Stimulated activated CD8-positive, alpha-beta memory T cell treated with anti-CD3 and anti-CD28 coated beads, Interleukin-12 subunit alpha, Interleukin-12 subunit beta, amount 100 ng/mL, for 1 hour (primary cell): ENCODE data around the gene UBE2L6.
A peak's percentile ranks its signal among the peaks of the same experiment; 100 is the strongest.

Experiments
- DNase-seq: peaks from one replicate; pipeline ENCODE4 v3.0.0-alpha.2; 2020; ENCODE audit warnings: low read depth

The UBE2L6 gene

DNA sequence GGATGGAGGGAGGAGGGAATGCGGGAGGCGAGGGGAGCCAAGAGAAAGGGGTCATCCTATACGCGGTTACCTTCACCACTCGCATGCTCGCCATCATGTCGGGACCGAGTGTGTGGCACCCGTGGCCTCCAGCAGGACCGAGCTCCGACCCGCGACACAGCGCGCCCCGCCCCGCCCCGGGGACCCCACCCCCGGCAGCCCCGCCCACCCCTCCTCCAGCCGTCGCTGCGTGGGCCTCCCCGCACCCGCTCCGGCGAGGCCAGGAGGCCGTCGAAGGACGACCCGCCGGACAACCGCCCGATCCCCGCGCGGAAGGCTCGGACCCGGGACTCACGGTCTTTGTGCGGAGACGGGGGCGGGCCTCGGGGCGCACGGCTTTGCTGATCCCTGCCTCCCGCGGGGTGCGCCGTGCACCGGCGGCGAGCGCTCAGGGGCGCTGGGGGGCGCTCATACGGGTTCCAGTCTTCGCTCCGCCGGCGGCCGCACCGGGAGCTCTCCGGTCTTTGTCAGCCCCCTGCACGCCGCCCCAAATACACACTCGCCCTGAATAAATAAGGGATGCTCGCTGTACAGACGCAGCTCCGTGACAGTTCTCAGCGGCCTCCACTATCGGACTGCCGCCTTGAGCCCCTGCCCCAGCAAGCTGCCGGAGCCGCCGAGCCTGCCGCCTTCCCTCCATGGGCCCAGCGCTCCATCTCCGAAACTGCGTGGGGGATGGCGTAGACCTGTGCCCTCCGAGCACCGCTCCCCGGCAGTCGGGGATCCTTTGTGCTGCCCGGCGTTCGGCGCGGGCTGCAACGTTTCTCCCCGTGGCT lies at the start of gene UBE2L6:
Gene UBE2L6 (minus strand): TSS at position 158 of the 815 bp plus-strand sequence. CDS start 61 bp downstream, at position 97.
- DNase-seq: peak; percentile 38

DNA sequence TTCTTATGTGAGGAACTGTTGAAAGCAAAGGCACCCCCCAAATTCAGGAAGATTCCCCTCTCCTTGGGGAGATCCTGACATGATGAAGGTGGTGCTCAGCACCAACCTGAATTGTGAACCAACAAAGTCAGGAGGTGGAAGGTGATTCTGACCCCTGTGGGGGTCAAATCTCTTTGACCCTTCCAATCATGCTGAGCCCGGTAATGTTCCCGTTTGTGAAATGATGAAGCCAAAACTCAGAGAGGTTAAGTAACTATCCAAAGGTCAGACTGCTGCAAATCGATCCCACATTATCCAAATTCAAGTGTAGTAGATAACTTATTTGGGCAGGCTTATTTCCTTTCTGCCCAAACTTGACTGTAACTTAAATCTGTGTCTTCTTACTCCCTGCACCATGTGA lies 49.1 kb upstream of the UBE2L6 start:
- DNase-seq: no peak

DNA sequence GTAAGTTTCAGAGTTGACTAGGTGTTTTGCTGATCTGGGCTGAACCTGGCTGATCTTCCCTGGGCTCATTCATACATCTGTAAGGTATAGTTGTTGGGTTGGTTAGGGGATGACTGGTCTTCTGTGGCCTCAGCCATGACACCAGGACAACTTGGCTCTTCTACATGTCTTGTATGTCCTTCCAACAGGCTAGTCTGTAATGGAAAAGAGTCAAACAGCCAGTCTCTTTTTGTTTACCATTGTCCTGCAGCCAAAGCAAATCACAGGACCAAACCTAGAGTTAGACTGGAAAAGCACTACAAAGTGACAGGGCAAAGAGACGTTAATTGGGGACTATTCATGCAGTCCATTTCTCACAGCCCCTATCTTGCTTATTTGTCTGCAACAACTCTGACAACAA lies 47.8 kb upstream of the UBE2L6 start:
- DNase-seq: no peak

DNA sequence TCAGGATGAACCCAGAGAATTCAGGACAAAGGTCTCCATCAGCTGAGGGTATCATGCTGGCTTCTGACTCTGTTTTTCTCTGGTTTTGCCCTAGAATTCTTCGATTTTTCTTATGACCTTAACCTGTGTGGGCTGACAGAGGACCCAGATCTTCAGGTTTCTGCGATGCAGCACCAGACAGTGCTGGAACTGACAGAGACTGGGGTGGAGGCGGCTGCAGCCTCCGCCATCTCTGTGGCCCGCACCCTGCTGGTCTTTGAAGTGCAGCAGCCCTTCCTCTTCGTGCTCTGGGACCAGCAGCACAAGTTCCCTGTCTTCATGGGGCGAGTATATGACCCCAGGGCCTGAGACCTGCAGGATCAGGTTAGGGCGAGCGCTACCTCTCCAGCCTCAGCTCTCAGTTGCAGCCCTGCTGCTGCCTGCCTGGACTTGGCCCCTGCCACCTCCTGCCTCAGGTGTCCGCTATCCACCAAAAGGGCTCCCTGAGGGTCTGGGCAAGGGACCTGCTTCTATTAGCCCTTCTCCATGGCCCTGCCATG lies 46.8 kb upstream of the UBE2L6 start:
- DNase-seq: no peak

DNA sequence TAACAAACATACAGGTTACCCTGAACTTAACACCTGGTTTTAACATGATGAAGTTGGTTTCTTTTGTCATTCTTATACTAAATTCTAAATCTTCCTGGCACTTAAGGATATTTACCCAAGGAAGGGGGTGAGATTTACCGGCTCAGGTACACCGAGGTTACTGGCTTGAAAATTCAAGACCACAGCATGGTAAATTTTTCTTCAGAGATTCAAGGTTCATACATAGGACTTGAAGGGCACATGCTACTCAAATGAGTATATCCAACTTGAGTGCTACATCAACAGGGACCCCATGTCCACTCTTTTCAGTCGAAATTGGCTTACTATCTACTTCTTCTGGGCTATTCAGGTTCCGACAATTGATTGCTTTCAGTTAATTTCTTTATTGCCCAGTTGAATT lies 42.7 kb upstream of the UBE2L6 start:
- DNase-seq: no peak

DNA sequence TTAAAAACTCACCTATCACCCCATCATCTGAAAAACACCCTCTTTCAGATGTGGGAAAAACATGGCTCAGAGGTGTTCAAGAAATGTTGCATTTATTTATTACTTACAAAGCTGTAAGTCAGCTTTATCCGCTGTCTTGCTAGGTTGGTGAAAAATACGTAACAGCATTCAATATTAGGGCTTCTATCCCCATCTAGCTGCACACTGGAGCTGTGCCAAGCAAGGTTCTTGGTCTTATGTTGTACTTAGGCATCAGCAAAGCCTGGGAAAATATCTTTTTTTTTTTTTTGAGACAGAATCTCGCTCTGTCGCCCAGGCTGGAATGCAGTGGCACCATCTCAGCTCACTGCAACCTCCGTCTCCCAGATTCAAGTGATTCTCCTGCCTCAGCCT lies 37.6 kb upstream of the UBE2L6 start:
- no peak for DNase-seq

DNA sequence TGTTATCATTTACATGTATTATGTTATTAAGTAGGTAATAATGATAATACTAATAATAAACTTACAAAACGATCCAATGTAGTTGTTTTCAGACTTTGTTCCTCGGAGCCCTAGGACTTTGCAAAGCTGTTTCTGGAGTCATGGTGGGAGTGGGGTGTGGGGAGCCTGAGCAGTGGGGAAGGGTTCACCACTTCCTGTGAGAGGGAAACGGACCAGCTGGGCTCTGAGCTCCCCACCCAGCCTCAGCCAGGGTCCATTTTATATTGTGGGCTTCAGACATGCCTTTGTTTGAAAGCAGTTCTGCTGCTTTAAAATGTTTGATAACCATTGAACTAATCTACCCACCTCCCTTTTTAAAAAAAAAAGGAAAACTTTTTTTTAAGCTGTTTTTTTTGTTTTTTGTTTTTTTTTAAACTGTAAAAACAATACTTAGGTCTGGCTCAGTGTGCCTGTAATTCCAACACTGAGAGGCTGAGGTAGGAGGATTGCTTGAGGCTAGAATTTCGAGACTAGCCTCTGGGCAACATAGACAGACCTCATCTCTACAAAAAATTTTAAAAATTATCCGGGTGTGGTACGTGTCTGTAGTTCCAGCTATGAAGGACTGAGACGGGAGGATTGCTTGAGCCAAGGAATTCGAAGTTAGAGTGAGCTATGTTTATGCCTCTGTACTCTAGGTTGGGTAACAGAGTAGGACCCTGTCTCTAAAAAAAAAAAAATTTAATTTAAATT lies 37.0 kb upstream of the UBE2L6 start:
- DNase-seq: no peak

DNA sequence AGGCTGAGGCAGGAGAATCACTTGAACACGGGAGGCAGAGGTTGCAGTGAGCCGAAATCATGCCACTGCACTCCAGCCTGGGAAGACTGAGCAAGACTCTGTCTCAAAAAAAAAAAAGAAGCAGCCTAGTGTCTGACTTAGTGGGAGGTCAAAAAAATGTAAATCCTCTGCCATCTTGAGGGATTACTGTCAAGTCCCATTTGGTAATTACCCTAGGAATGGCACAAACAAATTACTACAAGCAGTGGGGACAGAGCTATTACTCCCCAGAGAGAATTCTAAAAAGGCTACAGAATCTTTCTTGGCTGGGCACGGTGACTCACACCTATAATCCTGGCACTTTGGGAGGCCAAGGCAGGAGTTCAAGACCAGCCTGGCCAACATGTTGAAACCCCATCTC lies 33.8 kb upstream of the UBE2L6 start:
- no peak for DNase-seq

DNA sequence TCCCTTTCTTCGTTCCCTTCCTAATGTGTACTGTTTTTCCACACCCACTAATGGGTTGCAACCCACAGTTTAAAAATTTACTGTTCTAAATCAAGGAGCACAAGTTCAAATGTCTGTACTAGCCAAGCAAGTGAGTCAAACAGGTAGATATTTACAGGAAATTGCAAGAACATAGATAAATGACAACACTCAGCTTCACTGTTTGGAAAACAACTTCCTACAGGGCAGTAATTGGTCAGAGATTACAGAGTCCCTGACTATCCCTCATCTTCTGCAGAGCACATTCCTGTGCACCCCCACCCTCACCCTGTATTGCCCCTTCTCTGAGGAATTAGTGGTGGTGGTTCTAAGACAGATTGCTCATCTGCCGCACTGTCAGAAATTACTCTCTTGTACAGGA lies 31.9 kb upstream of the UBE2L6 start:
- no peak for DNase-seq

DNA sequence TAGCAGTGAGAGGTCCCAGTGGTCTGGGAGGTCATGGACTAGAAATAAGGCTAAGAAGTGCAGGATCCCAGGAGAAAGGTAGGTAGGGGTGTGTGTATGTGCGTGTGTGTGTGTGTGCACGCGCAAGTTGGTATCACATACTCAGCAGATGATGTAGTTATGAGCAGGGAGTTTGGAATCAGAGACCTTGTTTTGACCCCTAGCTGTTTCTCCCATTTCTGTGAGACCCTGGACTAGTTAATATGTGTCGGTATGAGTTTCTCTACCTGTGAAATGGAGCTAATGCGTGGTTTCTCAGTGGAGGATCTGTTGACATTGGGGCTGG lies 31.3 kb upstream of the UBE2L6 start:
- DNase-seq: no peak

DNA sequence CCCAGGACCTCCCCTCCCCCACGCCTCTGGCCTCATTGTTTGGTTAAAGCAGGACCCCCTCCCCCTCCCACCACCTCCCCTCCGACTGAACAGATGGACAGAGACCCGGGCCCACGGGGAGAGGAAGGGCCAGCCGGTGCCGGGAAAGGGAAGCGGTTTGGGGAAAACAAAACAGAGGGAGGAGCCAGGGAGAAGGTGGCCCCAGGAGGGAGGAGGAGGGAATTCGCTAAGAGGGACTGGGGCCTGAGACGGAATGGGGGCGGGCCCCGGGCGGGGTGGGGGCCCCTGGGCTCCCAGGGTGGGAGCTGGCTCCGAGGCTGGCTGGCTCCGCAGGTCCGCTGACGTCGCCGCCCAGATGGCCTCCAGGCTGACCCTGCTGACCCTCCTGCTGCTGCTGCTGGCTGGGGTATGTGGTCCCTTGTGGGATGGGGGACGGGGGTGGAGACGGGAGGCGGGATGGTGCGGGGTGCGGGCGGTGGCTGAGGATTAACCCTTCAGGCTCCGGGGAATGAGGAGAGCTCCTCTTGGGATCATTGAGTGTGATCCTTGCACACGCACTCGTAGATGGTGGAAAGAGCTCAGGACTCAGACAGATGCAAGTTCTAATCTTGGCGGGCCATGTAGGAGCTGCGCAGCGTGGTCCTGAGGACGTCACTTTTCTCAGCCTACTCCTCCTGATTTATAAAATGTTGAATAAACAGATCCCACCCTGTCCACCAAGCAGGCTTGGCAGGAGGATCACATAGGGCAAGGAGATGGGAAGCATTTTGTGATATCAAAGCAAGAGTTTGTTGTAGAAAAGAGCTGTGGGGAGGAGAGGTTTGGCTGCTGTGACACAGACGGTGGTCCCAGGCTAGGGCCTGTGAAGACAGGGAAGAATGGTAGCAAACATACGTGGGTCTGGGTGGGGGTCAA lies 30.7 kb upstream of the UBE2L6 start:
- no peak for DNase-seq

DNA sequence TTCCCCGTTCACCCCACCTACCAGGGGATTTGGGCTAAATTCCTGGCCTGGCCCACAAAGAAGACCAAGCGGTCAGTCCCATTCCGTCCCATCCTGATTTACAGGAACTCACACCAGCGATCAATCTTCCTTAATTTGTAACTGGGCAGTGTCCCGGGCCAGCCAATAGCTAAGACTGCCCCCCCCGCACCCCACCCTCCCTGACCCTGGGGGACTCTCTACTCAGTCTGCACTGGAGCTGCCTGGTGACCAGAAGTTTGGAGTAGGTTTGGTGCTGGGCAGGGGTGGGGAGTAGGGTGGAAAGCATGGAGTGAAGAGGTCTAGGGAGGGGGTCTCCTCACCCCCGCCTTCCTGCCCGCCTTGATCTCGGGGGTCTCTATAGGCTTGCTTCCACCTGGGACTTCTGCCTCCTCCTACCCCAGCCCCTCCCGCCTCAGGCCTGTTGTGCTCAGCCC lies 30.0 kb upstream of the UBE2L6 start, which contains the start of gene SERPING1:
Gene SERPING1 (plus strand): TSS at position 225 of the 455 bp plus-strand sequence. CDS start 586 bp downstream, outside the sequence.
- DNase-seq: no peak

DNA sequence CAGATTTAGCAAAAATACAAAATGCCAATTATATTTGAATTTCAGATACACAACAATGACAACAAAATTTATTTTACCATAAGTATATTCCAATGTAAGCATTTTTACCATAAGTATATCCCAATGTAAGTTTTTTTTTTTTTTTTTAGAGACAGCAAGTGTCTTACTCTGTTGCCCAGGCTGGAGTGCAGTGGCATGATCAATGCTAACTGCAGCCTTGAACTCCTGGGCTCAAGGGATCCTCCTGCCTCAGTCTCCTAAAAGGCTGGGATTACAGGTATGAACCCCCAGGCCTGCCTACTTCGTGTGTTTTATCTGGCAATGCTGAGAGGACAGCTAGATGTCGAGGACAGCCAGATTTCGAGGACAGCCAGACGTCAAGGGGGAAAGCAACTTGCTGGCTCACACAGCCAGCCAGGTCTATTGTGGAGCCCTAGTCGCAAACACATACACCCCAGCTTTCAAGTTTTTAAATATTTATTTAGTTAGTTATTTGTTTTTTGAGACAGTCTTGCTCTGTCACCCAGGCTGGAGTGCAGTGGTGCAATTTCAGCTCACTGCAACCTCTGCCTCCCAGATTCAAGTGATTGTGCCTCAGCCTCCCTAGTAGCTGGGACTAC lies 28.9 kb upstream of the UBE2L6 start:
- no peak for DNase-seq

DNA sequence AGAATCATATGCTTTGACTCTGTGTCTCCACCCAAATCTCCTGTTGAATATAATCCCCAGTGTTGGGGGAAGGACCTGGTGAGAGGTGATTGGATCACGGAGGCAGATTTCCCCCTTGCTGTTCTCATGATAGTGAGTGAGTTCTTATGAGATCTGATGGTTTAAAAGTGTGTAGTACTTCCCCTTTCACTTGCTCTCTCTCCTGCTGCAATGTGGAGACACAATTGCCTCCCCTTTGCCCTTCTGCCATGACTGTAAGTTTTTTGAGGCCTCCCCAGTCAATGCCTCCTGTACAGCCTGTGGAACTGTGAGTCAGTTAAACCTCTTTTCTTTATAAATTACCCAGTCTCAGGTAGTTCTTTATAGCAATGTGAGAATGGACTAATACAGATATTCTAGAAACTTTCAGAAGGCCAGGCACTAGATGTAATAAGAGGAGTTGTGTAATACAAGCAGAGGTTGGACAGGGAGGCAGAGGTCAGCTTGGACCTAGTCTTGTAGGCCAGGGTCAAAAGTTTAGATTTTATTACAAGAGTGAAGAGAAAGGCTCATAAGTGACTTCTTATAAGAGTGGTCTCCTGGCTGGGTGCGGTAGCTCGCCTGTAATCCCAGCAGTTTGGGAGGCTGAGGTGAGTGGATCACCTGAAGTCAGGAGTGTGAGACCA lies 20.7 kb upstream of the UBE2L6 start:
- DNase-seq: no peak

DNA sequence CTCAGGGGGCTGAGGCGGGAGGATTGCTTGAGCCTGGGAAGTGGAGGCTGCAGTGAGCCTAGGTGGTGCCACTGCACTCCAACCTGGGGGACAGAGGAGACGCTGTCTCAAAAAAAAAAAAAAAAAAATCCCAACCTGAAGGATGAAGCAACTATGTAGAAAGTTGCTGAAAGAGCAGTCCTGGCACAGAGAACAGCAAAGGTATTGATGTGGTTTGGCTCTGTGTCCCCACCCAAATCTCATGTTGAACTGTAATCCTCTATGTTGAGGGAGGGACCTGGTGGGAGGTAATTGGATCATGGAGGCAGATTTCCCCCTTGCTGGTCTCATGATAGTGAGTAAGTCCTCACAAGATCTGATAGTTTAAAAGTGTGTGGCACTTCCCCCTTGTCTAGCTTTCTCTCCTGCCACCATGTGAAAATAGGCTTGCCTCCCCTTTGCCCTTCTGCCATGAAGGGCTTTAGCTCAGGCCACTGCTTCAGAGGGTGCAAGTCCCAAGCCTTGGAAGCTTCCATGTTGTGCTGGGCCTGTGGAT lies 19.3 kb upstream of the UBE2L6 start:
- no peak for DNase-seq

DNA sequence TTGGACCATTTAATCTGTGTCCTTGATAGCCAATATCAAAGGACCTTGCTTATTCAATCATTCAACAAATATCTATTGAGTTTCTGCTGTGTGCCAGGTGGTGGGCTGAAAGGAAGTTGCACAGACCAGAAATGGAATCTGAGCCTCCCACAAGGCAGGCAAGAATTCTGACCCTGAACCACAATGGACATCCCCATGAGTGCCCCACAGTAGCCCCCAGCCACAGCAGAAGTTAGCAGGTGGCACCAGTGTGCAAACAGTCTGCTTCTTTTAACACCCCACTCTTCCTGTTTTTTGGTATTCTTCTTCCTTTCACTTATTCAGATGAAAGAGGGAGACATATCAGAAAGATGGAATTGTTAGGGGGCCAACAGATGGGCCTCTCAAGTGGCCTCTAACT lies 17.8 kb upstream of the UBE2L6 start:
- DNase-seq: no peak

DNA sequence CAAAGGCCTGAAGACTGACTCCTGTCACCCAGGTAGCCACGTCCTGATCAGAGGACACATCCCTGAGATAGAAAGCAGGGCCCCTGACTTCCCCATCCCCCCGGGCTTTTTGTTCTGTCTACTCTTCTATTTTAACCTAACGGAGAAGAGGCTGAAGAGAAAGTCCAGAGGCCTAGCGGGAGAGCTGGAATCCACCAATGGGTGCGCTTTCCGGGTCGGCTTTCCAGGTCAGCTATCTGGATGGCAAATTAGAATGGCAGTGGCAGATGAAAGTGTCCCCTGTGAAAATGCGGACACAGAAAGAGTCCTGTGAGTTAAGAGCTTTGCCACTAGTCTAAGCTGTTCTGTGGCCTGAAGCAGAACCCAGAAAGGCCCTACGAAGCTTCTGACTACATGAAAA lies 16.9 kb upstream of the UBE2L6 start:
- DNase-seq: no peak

DNA sequence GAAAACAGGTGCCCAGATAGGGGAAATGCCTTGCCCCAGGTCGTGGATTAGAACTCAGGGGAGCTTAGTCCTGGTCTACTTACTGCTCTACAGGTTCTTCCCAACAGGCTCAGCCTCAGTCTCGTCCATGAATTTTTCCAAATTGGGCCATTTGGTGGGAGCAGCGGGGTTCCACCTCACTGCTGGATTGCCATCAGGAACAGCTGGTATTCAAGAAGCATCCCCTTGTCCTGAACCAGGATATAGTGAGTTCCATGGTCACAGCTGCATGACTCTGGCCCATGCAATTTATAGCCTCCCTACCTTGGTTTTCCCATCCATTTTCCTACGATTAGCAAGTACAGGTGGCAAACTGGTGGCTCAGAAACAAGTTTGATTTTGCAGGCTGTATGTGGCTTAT lies 6.6 kb upstream of the UBE2L6 start:
- DNase-seq: no peak

DNA sequence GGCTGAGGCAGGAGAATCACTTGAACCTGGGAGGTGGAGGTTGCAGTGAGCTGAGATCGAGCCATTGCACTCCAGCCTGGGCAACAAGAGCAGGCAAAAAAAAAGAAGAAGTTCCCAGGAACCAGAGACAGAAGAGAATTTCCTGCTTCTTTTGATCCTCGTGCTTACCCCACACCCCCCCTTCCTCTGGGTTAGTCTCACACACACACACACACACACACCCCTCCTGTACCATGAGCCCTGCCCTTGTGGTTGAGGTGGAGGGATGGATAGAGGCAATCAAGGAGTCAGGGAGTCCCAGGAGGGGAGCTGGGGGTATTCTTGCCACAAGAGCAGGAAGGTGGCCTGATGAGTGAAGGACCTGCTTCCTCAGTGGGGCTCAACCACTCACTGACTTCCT lies 4.1 kb upstream of the UBE2L6 start:
- DNase-seq: no peak

DNA sequence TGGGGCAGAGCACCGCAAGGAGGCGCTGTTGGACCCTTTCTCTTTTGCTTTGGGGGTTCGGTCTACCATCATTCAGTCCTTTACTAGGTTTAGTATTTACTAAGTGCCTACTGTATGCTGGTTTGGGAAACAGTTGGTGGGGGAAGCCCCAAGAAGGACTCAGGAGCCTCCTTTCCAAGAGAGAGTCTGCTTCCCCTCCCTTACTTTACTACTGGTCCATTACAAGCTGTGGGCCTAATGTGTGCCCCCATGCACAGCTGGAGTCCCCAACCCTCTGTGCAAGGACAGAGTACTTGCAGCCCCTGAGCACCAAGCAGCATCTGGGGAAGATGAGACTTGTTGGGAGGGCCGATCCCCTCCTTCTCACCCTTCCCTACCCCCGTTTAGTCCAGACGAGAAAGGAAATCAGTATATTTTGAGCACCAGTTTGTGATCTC lies 876 bp upstream of the UBE2L6 start:
- peak; percentile 85 for DNase-seq
